ENCODE data around the gene MTR. TPM values are rescaled to one million over a fixed set of nuclear protein-coding genes. Genes with fewer than 3 reads are reported as not detected.

MTR gene
- total RNA-seq, 1 experiment from 2014 or later = 26.0 TPM

- DNase-seq (ENCODE audit: low read depth in 1 of 2, low spot score in 2 of 2) = no peak
- Histone ChIP-seq H3K4me1 (replicated peaks) (no peaks in the 10 kb centered on the region), H3K36me3 (no peaks in the 10 kb centered on the region), H3K27me3 (replicated peaks) (0 out of 2 replicates have a peak, but pooled peaks cover 7% of the 10 kb centered on the region), H3K9me3 (replicated peaks) (no peaks in the 10 kb centered on the region), H3K4me3 (no peak overlapping the region), H3K27ac (no peak overlapping the region)
Observed at GRCh38 chr1:236953151-236953700, 158.1 kb downstream of the MTR start.

Other genes with a start within 250 kb of the MTR start
- gene HEATR1, start 190.8 kb upstream of the MTR start, total RNA-seq (2014; rRNA removed; shearing (Covaris generic)) = 21.9 and 25.3 TPM in 2 replicates
- gene ACTN2, start 108.8 kb upstream of the MTR start, total RNA-seq (2014; rRNA removed; shearing (Covaris generic)) = not detected in 2 replicates
- not detected in 2 replicates for gene MT1HL1, start 209.1 kb downstream of the MTR start, total RNA-seq (2014; rRNA removed; shearing (Covaris generic))
- gene RYR2, start 246.9 kb downstream of the MTR start, total RNA-seq (2014; rRNA removed; shearing (Covaris generic)) = not detected in 2 replicates